GM21576 (cell line): ENCODE results near the gene KCTD3.

Experiments
- ATAC-seq: cut with Tn5 transposase; IDR thresholded peaks from one replicate; pipeline ENCODE4 v1.9.1; 2021; ENCODE audit warnings: mild to moderate bottlenecking, moderate library complexity; ENCODE audit not compliant: unreplicated experiment

The KCTD3 gene

GRCh38 chr1:215603319-215603718 lies 36.2 kb downstream of the KCTD3 start:
- ATAC-seq, result no peak

- no peak for ATAC-seq
These were observed 38.0 kb downstream of the KCTD3 start for GRCh38 chr1:215605011-215605621.

GRCh38 chr1:215606036-215606435 lies 38.9 kb downstream of the KCTD3 start:
- no peak for ATAC-seq

GRCh38 chr1:215606564-215607168 lies 39.6 kb downstream of the KCTD3 start:
- ATAC-seq, result peak; percentile 68

GRCh38 chr1:215607412-215607811 lies 40.3 kb downstream of the KCTD3 start:
- no peak for ATAC-seq

GRCh38 chr1:215608646-215609045 lies 41.5 kb downstream of the KCTD3 start:
- ATAC-seq, result no peak

GRCh38 chr1:215612391-215612790 lies 45.3 kb downstream of the KCTD3 start:
- no peak for ATAC-seq

GRCh38 chr1:215617979-215618378 lies 50.9 kb downstream of the KCTD3 start:
- ATAC-seq, result peak; percentile 78

GRCh38 chr1:215623162-215623561 lies 56.1 kb downstream of the KCTD3 start:
- no peak for ATAC-seq

- no peak for ATAC-seq
These were observed 58.8 kb downstream of the KCTD3 start for GRCh38 chr1:215625949-215626348.

GRCh38 chr1:215631040-215631439 lies 63.9 kb downstream of the KCTD3 start:
- ATAC-seq, result no peak

GRCh38 chr1:215631489-215631888 lies 64.4 kb downstream of the KCTD3 start:
- no peak for ATAC-seq

GRCh38 chr1:215635827-215636226 lies 68.7 kb downstream of the KCTD3 start:
- no peak for ATAC-seq

GRCh38 chr1:215636258-215636965 lies 69.3 kb downstream of the KCTD3 start:
- ATAC-seq, result no peak

- no peak for ATAC-seq
These were observed 70.0 kb downstream of the KCTD3 start for GRCh38 chr1:215637041-215637573.

- ATAC-seq, result no peak
These were observed 73.5 kb downstream of the KCTD3 start for GRCh38 chr1:215640429-215641148.

GRCh38 chr1:215643592-215644321 lies 76.7 kb downstream of the KCTD3 start:
- no peak for ATAC-seq

- no peak for ATAC-seq
These were observed 78.1 kb downstream of the KCTD3 start for GRCh38 chr1:215645182-215645581.

GRCh38 chr1:215645861-215646260 lies 78.8 kb downstream of the KCTD3 start:
- ATAC-seq, result no peak

- no peak for ATAC-seq
These were observed 80.6 kb downstream of the KCTD3 start for GRCh38 chr1:215647738-215648137.

- ATAC-seq, result no peak
These were observed 81.9 kb downstream of the KCTD3 start for GRCh38 chr1:215648957-215649356.
